ENCODE data around the gene TNRC6B.

DNA sequence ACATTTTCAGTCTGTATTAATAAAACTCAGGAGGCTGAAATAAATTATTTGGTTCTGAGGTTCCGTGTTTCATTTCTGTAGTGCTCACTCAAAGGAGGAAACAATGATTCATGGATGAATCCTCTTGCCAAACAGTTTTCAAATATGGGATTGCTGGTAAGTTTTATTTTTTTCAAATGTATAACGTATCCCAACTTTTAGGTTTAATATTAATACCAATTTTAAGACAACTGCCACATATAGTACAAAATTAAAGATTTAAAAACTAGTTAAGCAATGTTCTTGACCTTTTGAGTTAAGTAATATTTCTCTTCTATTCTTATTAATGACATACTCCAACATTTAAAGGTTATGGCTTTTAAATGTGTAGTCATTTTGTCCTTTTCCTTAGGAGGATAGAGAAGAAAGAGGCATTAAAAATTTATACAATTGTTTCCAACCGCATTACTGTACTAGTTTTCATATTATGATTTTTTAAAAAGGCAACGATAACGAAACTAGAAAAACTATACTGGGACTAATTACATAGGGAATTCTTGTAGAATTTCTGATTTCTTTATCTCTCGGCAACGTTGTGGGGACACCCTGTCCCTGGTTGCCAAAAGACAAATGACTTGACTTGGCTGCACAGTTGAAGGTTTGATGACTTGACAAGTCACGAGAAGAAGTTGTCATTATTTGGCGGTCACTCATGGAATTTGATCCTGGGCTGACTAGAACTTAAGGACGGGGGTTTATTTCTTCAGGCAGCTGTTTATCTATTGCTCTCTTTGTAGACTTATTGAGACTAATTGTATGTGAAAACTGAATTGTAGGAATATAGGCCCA, 99.5 kb downstream of the TNRC6B start:
- no peak for TF ChIP-seq CTCF (IDR thresholded peaks at IDR 0.05)
- TF ChIP-seq POLR2A (IDR thresholded peaks at IDR 0.05), result no peak

All from right lobe of liver (tissue), 4 donors.